Suprapubic skin (tissue), 4 donors: ENCODE data around the gene TMEM213. TPM values are rescaled to one million over a fixed set of nuclear protein-coding genes. Genes with fewer than 3 reads are reported as not detected.

ENCODE experiments used
- DNase-seq, 2 donors: peaks; one replicate each; pipeline ENCODE4 v3.0.0-alpha.2; 2019; ENCODE audit warnings: low spot score in 2 of 2
- H3K27ac ChIP-seq: fragments of 200-600 bp; sonication (generic); one replicate; pipeline ENCODE4 v1.5.1; 2019
- H3K27me3 ChIP-seq: fragments of 200-600 bp; sonication (generic); one replicate; pipeline ENCODE4 v1.5.1; 2019
- H3K36me3 ChIP-seq: fragments of 200-600 bp; sonication (generic); one replicate; pipeline ENCODE4 v1.5.1; 2019
- H3K4me1 ChIP-seq: fragments of 200-600 bp; sonication (generic); one replicate; pipeline ENCODE4 v1.5.1; 2019
- H3K4me3 ChIP-seq: fragments of 200-600 bp; sonication (generic); one replicate; pipeline ENCODE4 v1.5.1; 2019; ENCODE audit warnings: mild to moderate bottlenecking
- H3K9me3 ChIP-seq: fragments of 200-600 bp; sonication (generic); one replicate; pipeline ENCODE4 v1.5.1; 2019
- EP300 ChIP-seq: sonication (generic); formaldehyde crosslinking; IDR thresholded peaks from one replicate; pipeline ENCODE4 v1.6.1; 2017; ENCODE audit warnings: antibody characterized with exemption
- POLR2A ChIP-seq, 2 donors: fragments of 450-650 bp; IDR thresholded peaks; one replicate each; pipeline ENCODE4 v1.6.1; 2017; ENCODE audit warnings: antibody characterized with exemption in 2 of 2, mild to moderate bottlenecking in 2 of 2, moderate library complexity in 2 of 2
- POLR2AphosphoS5 ChIP-seq, 3 donors: sonication (generic); formaldehyde crosslinking; IDR thresholded peaks; one replicate each; pipeline ENCODE4 v1.6.1; 2017; ENCODE audit warnings: antibody characterized with exemption in 3 of 3
- WGBS: methylation state at CpG from one replicate; pipeline ENCODE4 v1.1.5; 2018; 5-methylcytosine and 5-hydroxymethylcytosine counted together
- total RNA-seq, 4 donors: library from RNA; depleted of rRNA; stranded (reverse); fragments of >200 nt; gene quantifications; one replicate each; pipeline ENCODE4 v1.1.0, GENCODE V29; 2016
- TF ChIP-seq, protein P1 (sequence below), 2 donors: fragments of 200-600 bp in 1 of 2; fragments of 450-650 bp in 1 of 2; sonication (generic) in 1 of 2; IDR thresholded peaks; one replicate each; pipeline ENCODE4 v1.5.1; 2016 to 2019; ENCODE audit warnings: antibody characterized with exemption in 2 of 2, mild to moderate bottlenecking in 1 of 2, moderate library complexity in 1 of 2

The TMEM213 gene
- total RNA-seq, 4 donors from 2014 or later, result 11.4 to 20.8 (median 14.8) TPM

DNA sequence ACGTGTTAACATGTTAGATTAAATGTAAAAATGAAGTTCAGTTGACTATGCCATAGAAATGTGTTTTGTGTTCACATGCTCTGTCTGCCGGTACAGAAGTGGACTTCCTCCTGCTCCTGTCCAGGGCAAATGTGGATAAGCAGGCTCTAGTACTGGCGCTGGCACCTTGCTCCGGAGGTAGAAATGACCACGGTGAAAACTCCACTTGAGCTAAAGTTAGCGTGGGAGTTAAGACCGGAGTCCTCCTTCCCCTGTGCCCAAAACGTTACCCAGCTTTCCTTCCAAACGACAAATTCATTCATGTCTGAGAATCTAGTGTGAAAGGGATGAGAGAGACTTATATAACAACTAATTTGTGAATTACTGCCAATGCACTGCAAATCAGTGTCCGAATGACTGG, 35.2 kb downstream of the TMEM213 start:
- no peak for TF ChIP-seq POLR2AphosphoS5 (IDR thresholded peaks at IDR 0.05)
- TF ChIP-seq EP300, result no peak
- TF ChIP-seq, protein P1, sequence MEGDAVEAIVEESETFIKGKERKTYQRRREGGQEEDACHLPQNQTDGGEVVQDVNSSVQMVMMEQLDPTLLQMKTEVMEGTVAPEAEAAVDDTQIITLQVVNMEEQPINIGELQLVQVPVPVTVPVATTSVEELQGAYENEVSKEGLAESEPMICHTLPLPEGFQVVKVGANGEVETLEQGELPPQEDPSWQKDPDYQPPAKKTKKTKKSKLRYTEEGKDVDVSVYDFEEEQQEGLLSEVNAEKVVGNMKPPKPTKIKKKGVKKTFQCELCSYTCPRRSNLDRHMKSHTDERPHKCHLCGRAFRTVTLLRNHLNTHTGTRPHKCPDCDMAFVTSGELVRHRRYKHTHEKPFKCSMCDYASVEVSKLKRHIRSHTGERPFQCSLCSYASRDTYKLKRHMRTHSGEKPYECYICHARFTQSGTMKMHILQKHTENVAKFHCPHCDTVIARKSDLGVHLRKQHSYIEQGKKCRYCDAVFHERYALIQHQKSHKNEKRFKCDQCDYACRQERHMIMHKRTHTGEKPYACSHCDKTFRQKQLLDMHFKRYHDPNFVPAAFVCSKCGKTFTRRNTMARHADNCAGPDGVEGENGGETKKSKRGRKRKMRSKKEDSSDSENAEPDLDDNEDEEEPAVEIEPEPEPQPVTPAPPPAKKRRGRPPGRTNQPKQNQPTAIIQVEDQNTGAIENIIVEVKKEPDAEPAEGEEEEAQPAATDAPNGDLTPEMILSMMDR (IDR thresholded peaks at IDR 0.05), result no peak
- TF ChIP-seq POLR2A (IDR thresholded peaks at IDR 0.05), result no peak
- Histone ChIP-seq H3K27me3 (no peaks in the 10 kb centered on the region), H3K27ac (no peak overlapping the region), H3K36me3 (no peaks in the 10 kb centered on the region), H3K9me3 (no peaks in the 10 kb centered on the region), H3K4me3 (no peak overlapping the region), H3K4me1 (no peaks in the 10 kb centered on the region)
- WGBS, result 90% methylated on average over 10 of the region's 10 CpGs
- no peak for DNase-seq

DNA sequence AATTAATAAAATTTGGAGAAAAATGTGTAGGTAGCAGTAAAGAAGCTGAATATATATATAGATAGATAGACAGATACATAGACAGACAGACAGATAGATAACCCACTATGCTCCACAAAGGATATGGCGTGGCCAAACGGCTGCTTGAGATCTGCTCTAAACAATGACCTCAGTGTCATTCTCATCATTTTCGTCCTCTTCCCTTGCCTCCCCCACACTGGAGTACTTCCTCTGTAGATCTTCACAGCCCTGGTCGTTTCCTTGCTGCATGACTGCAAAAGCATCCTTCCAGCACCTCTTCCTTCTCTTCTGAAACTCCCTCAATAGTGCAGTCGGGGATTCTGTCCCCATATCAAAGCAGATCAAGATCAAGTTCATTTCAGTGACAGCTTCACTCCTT, 35.8 kb downstream of the TMEM213 start:
- Histone ChIP-seq H3K36me3 (no peaks in the 10 kb centered on the region), H3K27me3 (no peaks in the 10 kb centered on the region), H3K4me3 (no peak overlapping the region), H3K27ac (no peak overlapping the region), H3K4me1 (no peaks in the 10 kb centered on the region), H3K9me3 (no peaks in the 10 kb centered on the region)
- DNase-seq, result no peak
- no peak for TF ChIP-seq POLR2AphosphoS5 (IDR thresholded peaks at IDR 0.05)
- no peak for TF ChIP-seq POLR2A (IDR thresholded peaks at IDR 0.05)
- no peak for TF ChIP-seq EP300
- TF ChIP-seq, protein P1 (IDR thresholded peaks at IDR 0.05), result no peak
- WGBS, result 76% methylated on average over 5 of the region's 5 CpGs

DNA sequence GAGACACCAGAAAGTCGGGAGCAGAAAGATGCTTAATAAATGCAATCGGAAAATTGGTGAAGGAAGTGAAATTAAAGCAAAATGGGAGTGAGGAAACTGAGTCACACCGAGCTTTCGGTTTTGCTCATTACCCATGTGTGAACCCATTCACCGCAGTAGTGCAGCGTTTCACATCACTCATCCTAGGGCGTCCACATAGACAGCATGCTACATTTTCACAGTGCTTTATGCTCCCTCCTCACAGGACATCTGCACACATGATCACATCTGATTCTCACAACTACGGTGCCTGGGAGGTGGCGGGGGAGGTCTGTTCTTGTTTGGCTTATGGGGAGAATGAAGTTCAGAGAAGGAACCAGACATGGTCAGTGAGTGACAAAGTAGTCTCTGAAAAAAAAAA, 36.8 kb downstream of the TMEM213 start:
- no peaks in the 10 kb centered on the region for H3K9me3 ChIP-seq
- no peaks in the 10 kb centered on the region for H3K4me1 ChIP-seq
- WGBS, result 94% methylated on average over 9 of the region's 9 CpGs
- no peak for TF ChIP-seq POLR2AphosphoS5 (IDR thresholded peaks at IDR 0.05)
- TF ChIP-seq, protein P1 (IDR thresholded peaks at IDR 0.05), result no peak
- TF ChIP-seq POLR2A (IDR thresholded peaks at IDR 0.05), result no peak
- no peak for TF ChIP-seq EP300
- no peak overlapping the region for H3K4me3 ChIP-seq
- H3K27me3 ChIP-seq, result no peaks in the 10 kb centered on the region
- H3K27ac ChIP-seq, result no peak overlapping the region
- no peaks in the 10 kb centered on the region for H3K36me3 ChIP-seq
- DNase-seq, result no peak

DNA sequence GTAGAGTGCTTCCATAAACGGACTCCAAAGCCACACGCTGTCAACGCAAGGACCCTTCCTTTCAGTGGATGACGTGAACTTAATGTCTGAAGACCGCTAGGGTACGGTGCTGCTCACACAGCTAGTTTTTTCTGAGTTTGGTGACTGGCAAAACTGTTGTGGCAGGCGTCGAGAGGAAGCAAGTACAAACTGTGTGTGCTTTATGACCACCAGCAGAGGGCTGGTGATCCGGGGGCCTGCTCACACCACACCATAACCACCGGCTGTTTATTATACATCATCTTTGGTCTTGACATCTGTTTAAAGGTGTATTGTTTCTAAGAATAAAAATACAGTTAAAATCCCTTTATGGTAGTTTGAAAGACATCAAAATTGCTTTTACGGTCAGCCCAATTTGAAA, 37.3 kb downstream of the TMEM213 start:
- Histone ChIP-seq H3K4me1 (no peaks in the 10 kb centered on the region), H3K36me3 (no peaks in the 10 kb centered on the region), H3K4me3 (no peak overlapping the region), H3K27ac (no peak overlapping the region), H3K9me3 (no peaks in the 10 kb centered on the region), H3K27me3 (no peaks in the 10 kb centered on the region)
- whole genome bisulfite sequencing, result 88% methylated on average over 11 of the region's 11 CpGs
- no peak for DNase-seq
- TF ChIP-seq POLR2AphosphoS5 (IDR thresholded peaks at IDR 0.05), result no peak
- TF ChIP-seq EP300, result no peak

DNA sequence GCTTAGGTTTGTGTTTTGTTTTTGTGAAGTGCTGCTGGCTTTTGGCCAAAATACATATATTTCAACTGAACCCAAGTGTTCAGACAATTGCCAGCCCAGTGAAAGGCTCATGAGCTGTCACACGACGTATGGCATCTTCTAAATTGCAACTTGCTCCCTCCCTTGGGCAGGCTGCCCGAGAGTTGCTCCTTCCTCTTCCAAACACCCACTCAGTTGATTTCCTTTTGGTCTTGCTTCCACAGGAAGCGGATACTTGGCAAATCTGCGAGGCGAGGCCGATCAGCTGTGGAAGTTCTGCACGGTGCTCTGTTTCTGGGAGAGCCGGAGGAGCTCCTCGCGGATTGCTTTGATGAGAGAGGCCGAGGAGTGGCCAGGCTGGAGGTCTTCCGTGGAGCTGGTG, 39.8 kb downstream of the TMEM213 start:
- DNase-seq, result no peak
- 55% methylated on average over 13 of the region's 13 CpGs for WGBS
- Histone ChIP-seq H3K4me1 (no peaks in the 10 kb centered on the region), H3K27me3 (no peaks in the 10 kb centered on the region), H3K36me3 (no peaks in the 10 kb centered on the region), H3K27ac (no peak overlapping the region), H3K4me3 (no peak overlapping the region), H3K9me3 (no peaks in the 10 kb centered on the region)
- TF ChIP-seq POLR2A (IDR thresholded peaks at IDR 0.05), result no peak

GRCh38 chr7:138838166-138838565, 40.4 kb downstream of the TMEM213 start:
- WGBS, result 87% methylated on average over 9 of the region's 9 CpGs
- no peak overlapping the region for H3K4me3 ChIP-seq
- H3K36me3 ChIP-seq, result no peaks in the 10 kb centered on the region
- no peak for DNase-seq
- H3K9me3 ChIP-seq, result no peaks in the 10 kb centered on the region
- no peaks in the 10 kb centered on the region for H3K27me3 ChIP-seq
- H3K27ac ChIP-seq, result no peak overlapping the region
- TF ChIP-seq EP300 (no peak), POLR2A (IDR thresholded peaks at IDR 0.05) (no peak), POLR2AphosphoS5 (IDR thresholded peaks at IDR 0.05) (no peak)
- TF ChIP-seq, protein P1 (IDR thresholded peaks at IDR 0.05), result no peak
- H3K4me1 ChIP-seq, result no peaks in the 10 kb centered on the region
